HG02852 (cell line): ENCODE data around the gene MCF2L.

Experiments
- ATAC-seq: cut with Tn5 transposase; IDR thresholded peaks from one replicate; pipeline ENCODE4 v1.9.1; 2021; ENCODE audit warnings: mild to moderate bottlenecking, moderate library complexity; ENCODE audit not compliant: unreplicated experiment

Gene MCF2L

DNA sequence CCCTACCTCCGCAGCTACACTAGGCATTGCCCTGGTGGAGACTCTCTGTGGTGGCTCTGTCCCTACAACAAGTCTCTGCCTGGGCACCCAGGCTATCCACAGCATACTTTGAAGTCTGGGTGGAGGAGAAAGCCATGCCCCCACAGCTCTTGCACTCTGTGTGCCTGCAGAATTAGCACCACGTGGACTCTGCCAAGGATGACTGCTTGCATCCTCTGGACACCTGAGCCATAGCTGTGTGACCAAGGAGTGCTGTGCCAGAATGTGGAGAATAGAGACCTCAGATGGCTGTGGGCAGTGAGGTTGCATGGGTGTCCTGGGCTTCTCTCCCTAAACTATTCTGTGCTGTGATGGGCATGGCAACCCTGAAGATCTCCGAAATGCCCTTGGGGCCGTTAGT lies 21.2 kb upstream of the MCF2L start:
- ATAC-seq: no peak

DNA sequence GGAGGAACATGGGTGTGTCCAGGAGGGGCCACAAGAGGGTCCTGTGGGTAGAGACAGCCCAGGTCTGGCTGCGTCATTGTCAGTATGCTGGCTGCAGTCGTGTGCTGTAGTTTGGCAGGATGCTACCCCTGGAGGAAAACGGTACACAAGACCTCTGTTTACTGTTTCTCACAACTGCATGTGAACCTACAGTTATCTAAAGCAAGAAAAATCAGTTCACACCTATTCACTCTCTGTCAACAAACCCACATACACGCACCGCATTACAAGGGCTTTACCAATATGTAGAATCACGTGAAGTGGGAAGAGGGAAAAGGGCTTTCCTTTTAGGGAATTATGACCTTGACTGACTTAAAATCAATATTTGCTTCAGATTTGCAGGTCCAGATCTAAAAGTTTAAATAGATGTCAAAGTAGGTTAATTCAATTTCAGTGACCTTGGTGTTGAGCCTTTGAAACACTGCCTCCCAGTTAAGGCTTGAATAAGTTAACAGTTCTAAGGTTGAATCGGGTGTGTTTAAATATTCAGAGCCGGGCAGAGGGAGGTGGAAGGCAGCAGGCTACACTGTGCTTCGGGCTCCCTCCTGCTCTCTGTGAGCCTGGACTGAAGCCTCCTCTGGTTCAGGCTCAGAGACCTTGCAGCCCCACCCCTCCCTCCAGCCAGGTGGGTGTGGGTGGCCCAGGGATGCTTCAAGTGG lies 17.2 kb upstream of the MCF2L start:
- no peak for ATAC-seq

DNA sequence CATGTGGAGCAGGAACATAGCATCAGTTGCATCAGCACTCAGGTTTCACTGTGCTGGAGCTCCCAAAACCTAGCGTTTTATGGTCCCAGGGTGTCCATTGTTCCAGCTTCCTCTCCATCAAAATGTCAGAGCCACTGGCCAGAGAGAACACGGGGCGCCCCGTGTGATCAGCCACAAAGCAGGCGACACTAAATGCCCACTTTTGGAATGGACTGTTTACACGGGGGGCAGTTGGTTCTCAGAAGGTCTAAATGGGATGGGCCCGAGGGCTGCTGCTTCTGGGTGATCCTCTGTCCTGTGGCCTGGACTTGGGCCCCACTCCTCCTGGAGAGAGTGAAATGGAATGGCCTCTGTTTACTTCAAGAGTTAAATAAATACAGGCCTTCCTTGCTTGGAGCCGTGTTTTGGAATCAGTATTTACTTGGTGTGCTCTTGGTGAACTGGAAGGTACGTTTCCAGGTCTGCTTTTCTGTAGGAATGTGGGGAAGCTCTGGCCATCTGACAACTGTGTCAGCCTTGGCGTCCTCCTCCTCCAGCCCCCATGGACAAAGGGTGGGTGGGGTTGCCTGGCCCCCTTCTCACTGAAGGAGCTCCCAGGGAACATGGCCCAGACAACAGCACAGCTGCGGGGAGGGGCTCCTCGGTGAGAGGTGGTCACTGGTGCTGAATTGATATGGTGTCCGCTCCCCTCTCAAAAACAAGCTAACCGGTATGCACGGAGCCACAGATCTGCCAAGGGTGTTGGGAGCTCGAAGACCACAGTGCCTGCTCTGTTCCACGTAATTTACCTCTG lies 16.1 kb upstream of the MCF2L start:
- no peak for ATAC-seq

DNA sequence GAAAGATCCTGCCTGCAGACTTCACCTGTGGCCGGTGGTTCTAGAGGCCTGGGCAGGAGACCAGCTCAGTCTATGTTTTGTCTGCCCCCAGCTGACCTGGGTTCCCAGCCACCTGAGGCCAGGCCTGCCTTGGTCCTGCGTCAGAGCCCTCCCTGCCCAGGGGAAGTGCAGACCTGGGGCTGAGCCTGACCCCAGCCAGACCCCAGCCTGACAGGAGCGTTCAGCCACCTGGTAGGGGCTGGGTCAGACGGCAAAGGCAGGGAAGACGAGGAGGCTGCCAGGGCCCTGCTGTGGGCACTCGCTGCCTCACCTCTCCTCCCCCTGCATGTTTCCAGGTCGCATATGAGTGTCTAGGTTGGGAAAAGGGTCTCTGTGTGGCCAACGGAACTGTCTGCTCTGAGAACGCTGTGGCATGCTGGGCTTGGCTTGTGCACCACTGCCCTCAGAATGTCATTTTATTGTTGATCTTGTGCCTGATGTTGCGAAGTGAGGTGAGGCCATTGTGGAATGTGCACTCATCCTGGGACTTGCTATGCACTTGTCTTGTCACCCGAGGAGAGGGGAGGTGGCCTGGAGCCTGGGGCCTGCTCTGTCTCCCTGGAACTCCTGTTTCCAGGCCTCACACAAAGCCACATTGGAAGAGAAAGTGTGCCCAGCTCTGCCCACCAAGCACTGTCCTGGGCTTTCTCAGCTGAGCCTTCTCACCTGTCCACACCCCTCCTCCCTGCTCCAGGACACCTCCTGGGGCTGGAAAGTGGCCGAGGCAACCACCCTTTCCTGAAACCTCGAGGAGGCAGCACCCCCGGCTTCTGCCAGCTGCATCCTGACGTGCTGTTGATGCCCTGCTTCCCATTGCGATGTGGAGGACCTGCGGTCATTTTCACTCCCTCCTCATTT lies 15.2 kb upstream of the MCF2L start:
- no peak for ATAC-seq

DNA sequence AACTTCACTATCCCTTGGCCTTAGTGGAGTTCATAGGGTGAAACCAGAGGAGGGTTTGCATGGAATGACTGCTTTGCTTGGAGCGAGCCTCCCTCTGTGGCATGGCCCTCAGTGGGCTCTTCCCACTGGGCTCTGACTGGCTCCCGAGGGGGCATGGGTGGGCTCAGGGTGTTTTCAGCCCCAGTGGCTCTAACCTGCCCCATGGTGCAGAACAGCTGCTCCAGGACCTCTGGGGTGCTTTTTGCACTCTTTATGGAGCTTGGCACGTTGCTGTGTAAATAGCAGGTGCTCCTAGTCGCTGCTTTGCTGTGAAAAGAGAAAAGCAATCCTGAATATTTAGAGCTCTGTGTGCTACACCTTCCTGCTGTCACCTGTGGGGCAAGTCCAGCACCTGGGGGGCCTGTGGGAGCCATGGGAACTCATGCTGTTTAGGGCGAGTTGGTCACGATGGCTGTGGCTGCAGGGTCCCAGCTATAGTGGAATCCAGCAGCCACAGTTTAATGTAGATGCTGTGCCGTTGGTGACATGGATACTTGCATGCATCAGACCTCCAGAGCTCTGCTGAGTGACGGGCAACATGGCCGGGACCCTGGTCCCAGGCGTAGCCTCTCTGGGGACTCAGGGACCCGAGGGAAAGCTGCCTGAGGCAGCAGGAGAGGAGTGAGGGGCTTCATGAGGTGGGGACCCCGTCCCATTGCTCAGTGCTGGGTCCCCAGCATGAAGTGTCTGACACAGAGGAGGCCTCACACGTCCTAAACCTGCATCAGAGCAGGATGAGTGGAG lies 14.3 kb upstream of the MCF2L start:
- no peak for ATAC-seq

DNA sequence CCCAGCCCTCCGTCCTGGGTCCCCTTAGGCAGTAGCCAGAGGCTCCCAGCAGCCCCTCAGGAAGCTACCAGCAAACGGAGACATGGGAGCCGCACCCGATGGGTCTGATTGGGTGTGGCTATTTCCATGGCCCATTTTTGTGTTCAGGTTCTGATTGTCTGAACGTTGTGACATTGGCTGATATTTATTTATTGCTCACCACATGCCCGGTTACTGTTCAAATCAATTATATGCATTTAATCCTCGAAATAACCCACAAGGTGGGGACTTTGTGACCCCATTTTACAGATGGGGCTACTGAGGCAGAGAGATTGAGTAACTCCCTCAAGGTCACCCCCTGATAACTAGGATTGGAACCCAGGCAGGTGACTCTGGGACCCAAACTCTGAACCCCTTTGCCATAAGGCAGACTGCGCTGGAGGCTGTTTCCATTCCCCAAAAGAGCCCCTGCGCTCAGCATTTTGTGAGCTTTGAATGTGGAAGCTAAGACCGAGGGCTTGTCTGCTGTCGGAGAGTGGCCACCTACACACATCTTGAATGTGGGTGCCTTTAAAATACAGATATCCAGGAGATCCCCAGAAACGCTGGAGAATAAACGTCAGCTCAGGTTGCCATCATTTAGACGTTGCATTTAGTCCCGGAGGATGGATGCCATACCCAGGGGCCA lies 13.6 kb upstream of the MCF2L start:
- ATAC-seq: no peak

DNA sequence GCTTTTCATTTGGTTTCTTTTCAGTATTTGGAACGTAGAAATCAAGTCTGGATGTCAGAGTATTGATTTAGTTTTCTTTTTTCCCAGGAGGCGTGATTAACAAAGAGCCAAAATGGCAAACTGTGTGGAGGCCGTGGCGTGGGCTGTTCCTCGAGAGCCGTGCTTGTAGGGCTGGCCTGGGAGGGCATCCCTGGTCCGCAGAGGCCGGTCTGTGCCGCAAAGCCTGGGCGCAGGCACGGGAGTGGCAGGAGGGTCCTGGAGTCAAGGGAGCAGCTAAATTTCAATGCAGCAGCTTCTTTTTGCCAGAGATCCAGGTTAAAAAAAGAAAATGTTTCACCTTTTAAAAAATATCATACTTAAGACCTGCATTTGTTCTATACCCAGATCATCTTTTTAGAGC lies 13.1 kb upstream of the MCF2L start:
- ATAC-seq: no peak

DNA sequence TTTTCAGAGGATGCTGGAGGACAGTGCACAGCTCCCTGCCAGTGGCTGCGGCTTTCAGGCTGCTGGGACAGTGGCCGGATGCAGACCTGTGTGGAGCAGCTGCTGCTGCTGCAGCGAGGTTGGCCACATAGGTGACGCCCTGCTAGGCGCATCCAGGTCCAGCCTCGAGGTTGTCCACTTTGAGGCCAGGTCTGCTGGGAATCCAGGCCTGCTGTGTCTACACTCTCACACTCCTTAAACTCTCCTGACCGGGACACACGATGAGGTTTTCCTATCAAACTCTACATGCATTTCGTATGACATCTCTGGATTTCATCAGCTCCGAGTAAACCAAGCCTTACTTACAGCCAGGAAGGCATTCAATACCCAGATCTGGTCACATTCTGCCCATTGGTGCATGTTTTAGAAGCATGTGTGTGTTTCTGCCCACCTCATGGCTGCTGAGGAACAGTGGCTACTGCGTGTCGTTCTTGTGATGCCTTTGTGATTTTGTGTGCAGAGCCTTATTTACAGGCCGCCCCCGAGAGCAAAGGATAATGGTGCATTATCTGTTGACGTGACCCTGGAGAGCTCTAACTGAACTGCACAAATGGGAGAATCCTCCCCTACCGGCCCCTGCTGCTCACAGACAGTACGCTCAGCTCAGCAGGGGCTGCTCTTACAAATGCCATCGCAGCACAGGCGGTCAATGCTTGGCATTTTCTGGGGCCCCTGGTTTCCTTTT lies 12.3 kb upstream of the MCF2L start:
- no peak for ATAC-seq

DNA sequence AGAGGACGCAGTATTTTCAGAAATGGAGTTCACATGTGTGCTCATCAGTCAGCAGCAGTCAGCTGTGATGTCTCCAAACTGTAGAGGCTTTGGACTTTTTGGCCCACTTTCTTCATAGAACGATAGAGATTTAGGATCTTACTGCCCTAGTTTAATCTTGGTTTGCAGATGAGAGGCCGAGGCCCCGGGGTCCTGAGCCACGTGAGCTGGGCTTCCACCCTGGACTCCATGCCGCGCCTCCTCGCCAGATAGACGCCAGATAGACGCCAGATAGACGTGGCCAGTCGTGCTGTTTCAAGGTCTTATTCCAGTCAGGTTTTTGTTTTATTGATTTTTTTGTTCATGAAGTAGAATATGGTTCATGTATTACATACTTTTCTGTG lies 11.7 kb upstream of the MCF2L start:
- ATAC-seq: no peak

DNA sequence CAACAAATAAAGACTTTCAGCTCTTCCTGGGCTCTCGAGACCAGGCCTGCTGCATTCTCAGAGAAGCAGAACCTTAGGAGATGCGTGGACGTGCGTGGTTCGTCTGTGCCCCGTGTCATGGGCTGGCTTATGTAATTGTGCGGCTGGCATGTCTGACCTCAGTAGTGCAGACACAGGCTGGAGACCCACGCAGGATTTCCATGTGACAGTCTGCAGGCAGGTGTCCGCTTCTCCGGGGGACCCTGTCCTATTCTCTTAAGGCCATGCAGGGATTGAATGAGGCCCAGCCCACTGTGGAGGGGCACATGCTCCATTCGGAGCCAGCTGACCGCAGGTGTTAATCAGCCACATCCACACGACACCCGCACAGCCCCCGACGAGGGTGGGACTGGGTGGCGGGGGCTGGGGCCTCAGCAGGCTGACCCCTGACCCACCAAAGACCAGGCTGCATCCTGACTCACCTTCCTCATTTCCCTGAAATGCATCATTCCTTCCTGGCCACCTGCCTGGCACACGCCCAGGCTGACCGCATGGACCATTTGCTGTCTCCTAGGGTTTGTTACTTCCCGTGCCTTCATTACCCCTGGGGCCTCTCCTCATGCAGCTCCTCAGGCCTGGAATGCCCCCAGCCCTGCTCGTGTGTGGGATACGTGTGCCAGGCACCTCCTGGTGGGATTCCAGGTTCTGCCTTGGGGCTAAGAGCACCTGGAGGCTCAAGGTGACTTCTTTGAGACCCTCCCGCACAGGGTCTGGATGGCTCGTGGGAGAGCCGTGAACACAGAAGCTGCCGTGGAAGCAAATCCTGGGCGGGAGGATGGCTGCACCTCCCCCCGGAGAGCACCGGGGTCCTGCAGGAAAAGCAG lies 10.7 kb upstream of the MCF2L start:
- no peak for ATAC-seq

DNA sequence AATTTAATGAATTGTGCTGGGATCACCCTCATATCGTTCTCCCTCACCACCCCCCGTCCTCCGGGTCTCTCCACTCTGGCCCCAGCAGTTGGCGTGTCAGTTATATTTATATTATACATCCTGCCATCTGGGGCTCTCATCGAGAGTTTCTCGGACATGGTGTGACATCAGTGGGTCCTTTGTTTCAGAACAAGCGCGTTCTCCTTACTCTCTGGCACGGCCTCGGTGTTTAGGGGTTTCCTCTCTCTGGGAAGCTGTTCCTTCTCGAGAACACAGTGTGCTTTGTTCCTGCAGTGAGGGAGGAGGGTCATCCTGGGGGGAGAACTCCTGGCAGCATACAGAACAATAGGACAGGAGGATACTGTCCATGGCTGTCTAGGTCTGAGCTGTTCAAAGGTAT lies 9.8 kb upstream of the MCF2L start:
- ATAC-seq: no peak

DNA sequence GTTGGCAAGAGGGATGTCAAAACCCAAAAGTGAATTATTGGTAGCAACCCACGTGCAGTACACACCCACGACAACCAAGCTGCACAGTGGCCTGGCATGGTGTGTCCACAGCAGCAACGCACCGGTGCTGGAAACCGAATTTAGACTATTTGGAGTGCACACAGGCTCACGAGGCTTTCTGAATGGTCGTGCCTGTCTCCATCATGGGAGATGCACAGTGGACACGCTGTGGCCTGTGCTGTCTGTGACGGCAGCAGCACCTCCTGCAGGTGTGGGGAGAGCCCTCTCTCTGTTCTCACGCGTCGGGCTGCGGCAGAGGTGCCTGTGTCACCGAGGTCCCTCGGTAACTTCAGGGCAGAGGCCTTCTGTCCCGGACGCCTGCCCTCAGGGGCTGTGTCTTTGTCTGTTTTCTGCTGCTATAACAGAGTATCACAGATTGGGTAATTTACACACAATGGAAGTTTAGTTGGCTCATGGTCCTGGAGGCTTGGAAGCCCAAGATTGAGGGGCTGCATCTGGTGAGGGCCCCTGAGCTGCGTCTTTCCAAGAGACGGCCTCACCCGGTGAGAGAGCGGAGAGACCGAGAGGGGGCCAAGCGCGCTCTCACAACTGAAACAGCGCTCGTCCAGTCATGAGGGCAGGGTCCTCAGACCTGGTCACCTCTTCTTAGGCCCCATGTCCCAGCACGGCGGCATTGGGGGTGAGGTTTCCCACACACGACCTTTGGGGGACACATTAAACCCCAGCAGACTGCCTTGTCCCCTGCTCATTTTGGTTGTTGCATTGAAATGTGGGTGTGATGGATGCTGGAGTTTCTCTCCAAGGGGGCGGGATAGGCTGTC lies 9.1 kb upstream of the MCF2L start:
- ATAC-seq: no peak

DNA sequence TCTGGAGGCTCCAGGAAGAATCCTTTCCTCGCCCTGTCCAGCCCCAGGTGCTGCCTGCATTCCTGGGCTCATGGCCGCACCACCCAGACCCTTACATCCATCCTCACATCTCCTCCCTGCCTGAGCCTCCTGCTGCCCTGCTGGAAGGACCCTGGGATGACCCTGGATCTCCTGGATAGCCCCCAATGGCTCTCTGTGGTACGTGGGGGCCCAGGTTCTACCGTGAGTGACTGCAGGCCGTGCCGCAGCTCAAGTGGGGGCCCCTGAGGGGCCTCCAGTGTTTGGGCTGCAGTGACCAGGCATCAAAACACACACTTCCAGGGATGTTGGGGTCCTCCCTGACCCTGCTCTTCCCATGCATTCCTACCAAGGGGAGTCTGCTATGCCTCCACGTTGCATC lies 8.3 kb upstream of the MCF2L start:
- no peak for ATAC-seq

DNA sequence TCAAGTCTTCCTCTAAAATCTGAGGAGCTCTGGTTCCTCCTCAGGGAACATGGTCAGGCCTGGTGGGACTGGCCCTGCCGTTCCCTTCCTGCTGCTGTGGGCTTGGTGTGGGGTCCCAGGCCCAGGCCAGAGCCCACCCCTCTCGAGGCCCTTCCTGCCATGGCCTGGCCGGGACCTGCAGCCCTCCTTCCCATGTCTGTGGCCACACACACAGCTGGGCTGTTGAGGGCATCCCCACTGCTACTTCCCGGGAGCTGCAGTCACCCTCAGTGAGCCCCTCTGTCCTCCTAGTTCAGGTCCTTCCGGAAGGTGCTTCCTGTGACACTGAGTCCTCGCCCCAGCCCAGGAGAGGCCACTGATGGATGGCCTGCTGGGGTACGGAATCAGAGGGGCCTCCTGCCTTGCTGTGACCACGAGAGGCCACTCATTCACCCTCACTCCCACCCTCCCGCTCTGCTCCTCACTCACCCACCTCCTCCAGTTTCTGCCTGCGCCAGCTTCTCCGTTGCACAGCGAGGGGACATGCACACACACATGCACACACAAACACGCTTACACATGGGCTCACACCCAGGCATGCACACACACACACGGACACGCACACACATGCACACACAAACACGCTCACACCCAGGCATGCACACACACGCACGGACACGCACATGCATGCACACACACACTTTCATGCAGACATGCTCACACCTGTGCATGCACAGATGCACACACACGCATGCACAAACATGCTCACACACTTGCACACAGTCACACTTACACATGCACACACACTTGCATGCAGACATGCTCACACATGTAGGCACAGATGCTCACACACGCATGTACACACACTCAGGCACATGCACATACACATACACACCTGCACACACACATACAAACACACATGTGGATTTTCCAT lies 7.3 kb upstream of the MCF2L start:
- no peak for ATAC-seq

DNA sequence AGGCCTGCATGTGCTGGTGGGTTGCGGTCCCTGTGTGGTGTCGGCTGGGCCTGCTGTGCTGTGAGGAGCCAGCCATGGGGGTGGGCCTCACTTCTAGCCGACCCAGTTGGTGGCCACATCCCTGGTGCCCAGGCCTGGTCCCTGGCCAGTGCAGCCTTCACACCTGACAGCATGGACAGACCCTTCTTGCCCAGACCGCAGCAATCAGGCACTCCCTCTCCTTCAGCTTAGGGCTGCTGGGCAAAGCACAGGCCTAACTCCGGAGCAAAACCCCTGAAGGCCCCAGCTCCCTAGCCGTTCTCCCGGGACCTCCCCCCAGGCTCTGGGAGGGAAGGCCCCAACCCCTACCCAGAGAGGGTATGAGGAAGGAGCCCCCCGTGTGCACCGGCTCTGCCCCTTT lies 6.6 kb upstream of the MCF2L start:
- no peak for ATAC-seq

DNA sequence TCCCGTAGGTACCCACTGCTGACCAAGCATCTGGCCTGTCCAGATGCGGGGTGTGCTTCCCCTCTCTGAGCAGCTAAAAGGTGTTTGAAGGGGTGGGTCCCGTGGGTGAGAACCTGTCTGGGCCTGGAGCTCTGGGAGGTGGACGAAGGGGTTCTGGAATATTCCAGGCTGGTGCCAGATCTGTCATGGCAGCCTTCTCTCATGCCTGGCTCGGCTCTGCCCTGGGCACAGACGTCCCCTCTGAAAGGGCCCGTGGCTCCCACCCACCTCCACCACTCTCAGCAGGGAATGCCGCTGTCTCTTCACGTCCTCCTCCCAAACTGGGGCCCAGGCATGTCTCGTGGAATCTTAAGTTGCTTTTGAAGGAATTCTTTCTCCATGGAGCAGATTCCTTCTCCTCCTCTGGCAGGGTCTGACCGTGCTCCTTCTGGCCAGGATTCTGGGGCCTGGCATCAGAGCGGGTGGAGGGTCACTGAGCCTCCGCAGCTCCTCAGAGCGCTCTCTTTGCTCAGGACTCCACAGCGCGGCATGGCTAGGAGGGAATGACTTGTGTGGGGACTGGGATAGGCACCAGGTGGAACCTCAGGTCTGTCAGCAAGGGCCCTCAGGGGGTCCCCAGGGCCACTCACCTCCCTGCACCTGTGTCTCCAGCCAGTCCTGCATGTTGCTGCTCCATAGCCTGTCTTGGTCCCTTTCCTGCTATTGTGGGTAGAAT lies 5.9 kb upstream of the MCF2L start:
- no peak for ATAC-seq
